Fibroblast of lung (primary cell): ENCODE data around the gene TMEM82.

Source experiments
- CTCF ChIP-seq, 2 donors: IDR thresholded peaks in 1 of 2; conservative IDR thresholded peaks in 1 of 2; 1 replicate in 1 of 2; 2 replicates in 1 of 2; pipeline ENCODE4 v1.5.1; 2011 to 2012; ENCODE audit warnings: low read length in 2 of 2, control low read depth in 1 of 2, inconsistent platforms in 1 of 2, low read depth in 1 of 2, mild to moderate bottlenecking in 1 of 2
- EZH2 ChIP-seq: IDR thresholded peaks from 2 replicates; pipeline ENCODE4 v1.5.1; 2012; ENCODE audit warnings: low read length, control low read depth, mild to moderate bottlenecking; ENCODE audit errors: missing control alignments

GRCh38 chr1:15693371-15693770, 48.9 kb upstream of the TMEM82 start:
- TF ChIP-seq CTCF (conservative IDR thresholded peaks at IDR 0.05 in 1 of 2, IDR thresholded peaks at IDR 0.05 in 1 of 2; ENCODE audit: low read depth in 1 of 2, low read length in 2 of 2) (no peak), EZH2 (no peak)
